ENCODE results near the gene ATP4A.

DNA sequence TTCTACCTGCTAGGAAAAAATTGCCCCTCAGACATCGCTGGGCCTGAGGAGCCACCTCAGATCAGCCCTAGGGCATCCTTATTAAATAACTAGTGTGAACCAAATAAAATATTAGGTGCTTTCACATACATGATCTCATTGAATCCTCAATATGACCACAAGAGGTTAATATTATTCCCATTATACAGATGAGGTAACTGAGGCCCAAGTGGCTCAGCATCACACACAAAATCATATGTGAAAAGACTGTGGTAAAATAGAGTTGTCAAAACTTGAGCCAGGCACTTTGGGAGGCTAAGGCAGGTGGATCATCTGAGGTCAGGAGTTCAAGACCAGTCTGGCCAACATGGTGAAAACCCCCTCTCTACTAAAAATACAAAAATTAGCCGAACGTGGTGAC, 47.1 kb downstream of the ATP4A start:
- TF ChIP-seq CTCF (IDR thresholded peaks at IDR 0.05) (no peak), POLR2AphosphoS5 (IDR thresholded peaks at IDR 0.05) (no peak)

Data from stomach (tissue), 4 donors.